K562 (cell line): Measurements from ENCODE around the gene ZDHHC18. TPM values are rescaled to one million over a fixed set of nuclear protein-coding genes. Genes with fewer than 3 reads are reported as not detected.

ENCODE experiments used
- ARHGAP35 ChIP-seq: fragments of 450-650 bp; IDR thresholded peaks from 2 replicates; pipeline ENCODE4 v1.6.1; 2018; ENCODE audit not compliant: partially characterized antibody
- CTBP1 ChIP-seq: fragments of 450-650 bp; IDR thresholded peaks from 2 replicates; pipeline ENCODE4 v1.6.1; 2016; ENCODE audit warnings: borderline replicate concordance
- ESRRB ChIP-seq: fragments of 250-450 bp; sonication (Bioruptor Pico); IDR thresholded peaks from 2 replicates; pipeline ENCODE4 v1.5.0; 2020; ENCODE audit warnings: mild to moderate bottlenecking, moderate library complexity, borderline replicate concordance
- ETV5 ChIP-seq: sonication (generic); formaldehyde crosslinking; IDR thresholded peaks from 2 replicates; pipeline ENCODE4 v1.4.0; 2020; ENCODE audit warnings: low read depth, mild to moderate bottlenecking, missing genetic modification reagents
- HLTF ChIP-seq: fragments of 450-650 bp; IDR thresholded peaks from 2 replicates; pipeline ENCODE4 v1.6.1; 2016
- JUND ChIP-seq, 2 experiments: IDR thresholded peaks; 2 replicates in 1 of 2; 3 replicates in 1 of 2; pipeline ENCODE4 v1.6.1; 2011; ENCODE audit warnings: borderline replicate concordance in 2 of 2, low read depth in 2 of 2, low read length in 2 of 2, improper control_type of control experiment in 1 of 2, missing biosample characterization in 1 of 2, missing genetic modification characterization in 1 of 2, missing genetic modification reagents in 1 of 2
- MBD1 ChIP-seq: fragments of 250-450 bp; sonication (Bioruptor Pico); IDR thresholded peaks from 2 replicates; pipeline ENCODE4 v1.8.0; 2022; ENCODE audit warnings: inconsistent platforms
- MECOM ChIP-seq: fragments of 250-450 bp; sonication (Bioruptor Pico); IDR thresholded peaks from 2 replicates; pipeline ENCODE4 v1.8.0; 2022; ENCODE audit warnings: inconsistent platforms
- MTA2 ChIP-seq: fragments of 450-650 bp; IDR thresholded peaks from 2 replicates; pipeline ENCODE4 v1.6.1; 2016; ENCODE audit warnings: low read depth
- NFIX ChIP-seq: fragments of 250-450 bp; sonication (Bioruptor Pico); IDR thresholded peaks from 2 replicates; pipeline ENCODE4 v1.4.0; 2020; ENCODE audit warnings: low read depth, mild to moderate bottlenecking, moderate library complexity
- POU5F1 ChIP-seq: fragments of 150-350 bp; IDR thresholded peaks from 2 replicates; pipeline ENCODE4 v1.6.1; 2014; ENCODE audit warnings: borderline replicate concordance, low read length, low read depth, mild to moderate bottlenecking; ENCODE audit not compliant: partially characterized antibody
- RERE ChIP-seq: sonication (generic); formaldehyde crosslinking; IDR thresholded peaks from 2 replicates; pipeline ENCODE4 v1.8.0; 2023; ENCODE audit warnings: missing genetic modification reagents, mild to moderate bottlenecking, borderline replicate concordance
- SNAPC5 ChIP-seq: fragments of 250-450 bp; sonication (Bioruptor Pico); IDR thresholded peaks from 2 replicates; pipeline ENCODE4 v1.8.0; 2021; ENCODE audit warnings: moderate library complexity, mild to moderate bottlenecking, inconsistent platforms
- SRSF9 ChIP-seq: fragments of 200-400 bp; formaldehyde crosslinking; IDR thresholded peaks from 2 replicates; pipeline ENCODE4 v1.6.1; 2017; ENCODE audit warnings: low read depth, low read length, borderline replicate concordance
- ZHX1 ChIP-seq: fragments of 150-350 bp; conservative IDR thresholded peaks from 2 replicates; pipeline ENCODE4 v1.6.1; 2014; ENCODE audit warnings: low read length
- ZNF121 ChIP-seq: sonication (generic); formaldehyde crosslinking; conservative IDR thresholded peaks from 2 replicates; pipeline ENCODE4 v1.8.0; 2022; ENCODE audit warnings: missing genetic modification reagents
- polyA plus RNA-seq, 8 experiments: library from polyadenylated mRNA; depleted of rRNA in 4 of 8; stranded (reverse) in 5 of 8; unstranded in 3 of 8; fragments of >200 nt; fragmentation: Nextera tagmentation in 2 of 8; fragmentation: Illumina TruSeq in 1 of 8; extraction: Ambion mirVana in 2 of 8; extraction: Trizol in 1 of 8; gene quantifications; 2 replicates each; pipeline versions ENCODE4 v1.2.1 to v1.2.3, GENCODE V29; 2011 to 2014; ENCODE audit warnings: inconsistent platforms in 1 of 8, missing spikeins in 1 of 8
- total RNA-seq, 7 experiments: library from RNA; depleted of rRNA in 6 of 7; stranded (reverse); fragments of >200 nt in 6 of 7; fragmentation: Illumina TruSeq in 2 of 7; extraction: Trizol in 2 of 7; gene quantifications; 2 replicates each; pipeline versions ENCODE4 v1.2.1 to v1.2.3, GENCODE V29; 2011 to 2021; ENCODE audit warnings: low replicate concordance in 1 of 7

The ZDHHC18 gene
- total and polyA plus RNA-seq, 9 of the 15 experiments (the other 6 are each of a cell fraction or from before 2014, with no cell fraction given) = 0.42 to 35.6 (median 15.8) TPM

- TF ChIP-seq ZHX1 = no peak
- TF ChIP-seq MTA2 = no peak
- TF ChIP-seq CTBP1 = no peak
- no peak for TF ChIP-seq NFIX (CRISPR knock-in tag)
- TF ChIP-seq RERE = no peak
- no peak for TF ChIP-seq POU5F1
- no peak for TF ChIP-seq ESRRB
- TF ChIP-seq MBD1 (CRISPR knock-in tag) = 0 out of 2 replicates have a peak, but pooled peaks have one; percentile 73
- no peak for TF ChIP-seq SRSF9
- no peak for TF ChIP-seq HLTF
- peak; percentile 90 for TF ChIP-seq ZNF121 (CRISPR knock-in tag)
- no peak for TF ChIP-seq ARHGAP35
- TF ChIP-seq JUND (IDR thresholded peaks at IDR 0.05; ENCODE audit: borderline replicate concordance, low read depth, low read length) = no peak
- TF ChIP-seq JUND (tag; IDR thresholded peaks at IDR 0.05; ENCODE audit: borderline replicate concordance, low read depth, low read length) = no peak
- no peak for TF ChIP-seq SNAPC5 (CRISPR knock-in tag)
- TF ChIP-seq ETV5 (CRISPR knock-in tag) = no peak
- TF ChIP-seq MECOM (CRISPR knock-in tag) = peak; percentile 43
Measured at GRCh38 chr1:26900815-26901511, 74.5 kb downstream of the ZDHHC18 start (continued).
